Transverse colon (tissue), 4 donors: ENCODE measurements around the gene CPN1.

Experiments
- EP300 ChIP-seq: sonication (generic); formaldehyde crosslinking; IDR thresholded peaks from one replicate; pipeline ENCODE4 v1.6.1; 2017; ENCODE audit warnings: antibody characterized with exemption, low read depth
- POLR2A ChIP-seq: fragments of 450-650 bp; IDR thresholded peaks from one replicate; pipeline ENCODE4 v1.6.1; 2016; ENCODE audit warnings: antibody characterized with exemption, mild to moderate bottlenecking, moderate library complexity
- POLR2AphosphoS5 ChIP-seq, 3 donors: sonication (generic); formaldehyde crosslinking; IDR thresholded peaks; one replicate each; pipeline ENCODE4 v1.6.1; 2016; ENCODE audit warnings: antibody characterized with exemption in 3 of 3
- TF ChIP-seq, protein P1 (sequence below), 5 experiments: fragments of 200-600 bp in 3 of 5; fragments of 450-650 bp in 2 of 5; sonication (generic) in 3 of 5; IDR thresholded peaks; 1 replicate in 2 of 5; 2 replicates in 3 of 5; pipeline ENCODE4 v1.5.1; 2016 to 2017; ENCODE audit warnings: antibody characterized with exemption in 5 of 5, inconsistent platforms in 3 of 5, mild to moderate bottlenecking in 2 of 5, moderate library complexity in 1 of 5

DNA sequence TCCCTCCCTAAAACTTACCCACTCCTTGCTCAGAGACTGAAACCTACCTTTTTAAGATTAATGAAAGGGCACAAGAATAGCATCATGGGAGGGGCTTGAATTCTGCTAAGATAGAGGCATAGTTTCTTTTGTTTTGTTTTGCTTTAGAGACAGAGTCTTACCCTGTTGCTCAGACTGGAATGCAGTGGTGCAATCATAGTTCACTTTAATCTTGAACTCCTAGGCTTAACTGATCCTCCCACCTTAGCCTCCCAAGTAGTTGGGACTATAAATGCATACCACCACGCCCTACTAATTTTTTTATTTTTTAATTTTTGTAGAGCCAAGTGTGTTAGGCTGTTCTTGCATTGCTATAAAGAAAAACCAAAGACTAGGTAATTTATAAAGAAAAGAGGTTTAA, 54.3 kb downstream of the CPN1 start:
- TF ChIP-seq, protein P1, sequence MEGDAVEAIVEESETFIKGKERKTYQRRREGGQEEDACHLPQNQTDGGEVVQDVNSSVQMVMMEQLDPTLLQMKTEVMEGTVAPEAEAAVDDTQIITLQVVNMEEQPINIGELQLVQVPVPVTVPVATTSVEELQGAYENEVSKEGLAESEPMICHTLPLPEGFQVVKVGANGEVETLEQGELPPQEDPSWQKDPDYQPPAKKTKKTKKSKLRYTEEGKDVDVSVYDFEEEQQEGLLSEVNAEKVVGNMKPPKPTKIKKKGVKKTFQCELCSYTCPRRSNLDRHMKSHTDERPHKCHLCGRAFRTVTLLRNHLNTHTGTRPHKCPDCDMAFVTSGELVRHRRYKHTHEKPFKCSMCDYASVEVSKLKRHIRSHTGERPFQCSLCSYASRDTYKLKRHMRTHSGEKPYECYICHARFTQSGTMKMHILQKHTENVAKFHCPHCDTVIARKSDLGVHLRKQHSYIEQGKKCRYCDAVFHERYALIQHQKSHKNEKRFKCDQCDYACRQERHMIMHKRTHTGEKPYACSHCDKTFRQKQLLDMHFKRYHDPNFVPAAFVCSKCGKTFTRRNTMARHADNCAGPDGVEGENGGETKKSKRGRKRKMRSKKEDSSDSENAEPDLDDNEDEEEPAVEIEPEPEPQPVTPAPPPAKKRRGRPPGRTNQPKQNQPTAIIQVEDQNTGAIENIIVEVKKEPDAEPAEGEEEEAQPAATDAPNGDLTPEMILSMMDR (IDR thresholded peaks at IDR 0.05): no peak
- TF ChIP-seq POLR2A (no peak), POLR2AphosphoS5 (IDR thresholded peaks at IDR 0.05) (no peak), EP300 (no peak)
